ENCODE data around the gene LIMS4. TPM values are rescaled to one million over a fixed set of nuclear protein-coding genes. Genes with fewer than 3 reads are reported as not detected.
A peak's percentile ranks its signal among the peaks of the same experiment; 100 is the strongest.
"Not testable (repeated sequence)": the region's sequence is repeated elsewhere in the genome, so short reads cannot be mapped to it uniquely, and the experiment has no call there.

The LIMS4 gene
- total RNA-seq, 1 experiment from 2014 or later, result 1.4 TPM

- BruUV-seq (replicated peaks); H4K20me1 ChIP-seq (ENCODE audit: insufficient read depth); DNase-seq; H3F3A ChIP-seq (ENCODE audit: insufficient read depth, low read depth); CTCF ChIA-PET; intact Hi-C loops (cut with micrococcal nuclease; ENCODE audit: unreplicated experiment); H3K4me3 ChIP-seq; H3K27ac ChIP-seq; H3K4me1 ChIP-seq (replicated peaks; ENCODE audit: insufficient read depth); H3K79me2 ChIP-seq (ENCODE audit: low read depth); H3K9me3 ChIP-seq (ENCODE audit: insufficient read depth, low read depth); H3K36me3 ChIP-seq (ENCODE audit: low read depth); H3K9me2 ChIP-seq (ENCODE audit: insufficient read depth); POLR2A ChIA-PET (ENCODE audit: unreplicated experiment); H2AFZ ChIP-seq; H3K4me2 ChIP-seq; H3K27me3 ChIP-seq (ENCODE audit: insufficient read depth, low read depth): not testable (repeated sequence)
These were observed 10.2 kb downstream of the LIMS4 start for GRCh38 chr2:110462458-110462857.

DNA sequence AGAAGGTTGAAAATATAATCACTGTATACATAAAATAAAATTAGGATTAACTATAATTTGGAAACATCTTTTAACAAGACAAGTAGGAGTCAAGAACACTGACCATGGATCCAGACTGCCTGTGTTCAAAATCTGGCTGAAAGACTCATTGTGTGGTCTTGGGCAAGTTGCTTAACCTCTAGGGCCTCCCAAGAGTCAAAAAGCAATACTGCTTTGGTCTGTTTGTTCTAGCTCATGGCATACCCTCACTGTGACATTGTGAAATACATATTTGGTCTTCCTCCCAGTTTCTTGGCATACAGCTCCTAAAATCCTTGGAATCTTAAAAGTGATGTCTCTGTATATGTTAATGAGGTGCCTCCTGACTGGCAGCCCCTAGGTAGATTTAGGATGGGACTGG lies 12.3 kb downstream of the LIMS4 start:
- CTCF ChIA-PET, result not testable (repeated sequence)

DNA sequence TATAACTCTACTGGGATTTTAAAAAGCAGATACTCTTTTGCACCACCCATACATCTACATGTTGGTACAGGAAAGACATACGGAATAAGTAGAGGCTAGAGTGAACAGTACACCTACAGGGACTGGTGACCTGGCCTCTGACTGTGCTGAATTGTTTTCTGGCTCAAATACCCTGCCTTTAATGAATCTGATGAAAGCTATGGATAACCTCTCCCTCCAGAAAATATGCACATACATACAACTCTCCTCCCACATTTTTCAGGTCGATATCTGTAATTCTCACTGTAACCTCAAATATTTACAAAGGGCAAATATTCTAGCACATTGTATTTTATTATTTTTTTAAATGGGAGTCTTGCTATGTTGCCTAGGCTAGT lies 15.4 kb downstream of the LIMS4 start:
- H3F3A ChIP-seq (ENCODE audit: insufficient read depth, low read depth); H3K9me2 ChIP-seq (ENCODE audit: insufficient read depth); POLR2A ChIA-PET (ENCODE audit: unreplicated experiment); H3K36me3 ChIP-seq (ENCODE audit: low read depth); H2AFZ ChIP-seq; H3K9me3 ChIP-seq (ENCODE audit: insufficient read depth, low read depth); BruUV-seq (replicated peaks); intact Hi-C loops (cut with micrococcal nuclease; ENCODE audit: unreplicated experiment); H3K27ac ChIP-seq; H3K27me3 ChIP-seq (ENCODE audit: insufficient read depth, low read depth); H3K4me3 ChIP-seq; DNase-seq; H3K4me2 ChIP-seq; CTCF ChIA-PET; H4K20me1 ChIP-seq (ENCODE audit: insufficient read depth); H3K79me2 ChIP-seq (ENCODE audit: low read depth); H3K4me1 ChIP-seq (replicated peaks; ENCODE audit: insufficient read depth): not testable (repeated sequence)

More for the DNA sequence above, 12.3 kb downstream of the LIMS4 start:
- H3K36me3 ChIP-seq (ENCODE audit: low read depth); H2AFZ ChIP-seq; H3K4me3 ChIP-seq; H3K9me3 ChIP-seq (ENCODE audit: insufficient read depth, low read depth); H3K27ac ChIP-seq; BruUV-seq (replicated peaks); H3K4me1 ChIP-seq (replicated peaks; ENCODE audit: insufficient read depth); H3F3A ChIP-seq (ENCODE audit: insufficient read depth, low read depth); DNase-seq; H3K79me2 ChIP-seq (ENCODE audit: low read depth); POLR2A ChIA-PET (ENCODE audit: unreplicated experiment); H3K9me2 ChIP-seq (ENCODE audit: insufficient read depth); intact Hi-C loops (cut with micrococcal nuclease; ENCODE audit: unreplicated experiment); H3K27me3 ChIP-seq (ENCODE audit: insufficient read depth, low read depth); H4K20me1 ChIP-seq (ENCODE audit: insufficient read depth); H3K4me2 ChIP-seq: not testable (repeated sequence)

DNA sequence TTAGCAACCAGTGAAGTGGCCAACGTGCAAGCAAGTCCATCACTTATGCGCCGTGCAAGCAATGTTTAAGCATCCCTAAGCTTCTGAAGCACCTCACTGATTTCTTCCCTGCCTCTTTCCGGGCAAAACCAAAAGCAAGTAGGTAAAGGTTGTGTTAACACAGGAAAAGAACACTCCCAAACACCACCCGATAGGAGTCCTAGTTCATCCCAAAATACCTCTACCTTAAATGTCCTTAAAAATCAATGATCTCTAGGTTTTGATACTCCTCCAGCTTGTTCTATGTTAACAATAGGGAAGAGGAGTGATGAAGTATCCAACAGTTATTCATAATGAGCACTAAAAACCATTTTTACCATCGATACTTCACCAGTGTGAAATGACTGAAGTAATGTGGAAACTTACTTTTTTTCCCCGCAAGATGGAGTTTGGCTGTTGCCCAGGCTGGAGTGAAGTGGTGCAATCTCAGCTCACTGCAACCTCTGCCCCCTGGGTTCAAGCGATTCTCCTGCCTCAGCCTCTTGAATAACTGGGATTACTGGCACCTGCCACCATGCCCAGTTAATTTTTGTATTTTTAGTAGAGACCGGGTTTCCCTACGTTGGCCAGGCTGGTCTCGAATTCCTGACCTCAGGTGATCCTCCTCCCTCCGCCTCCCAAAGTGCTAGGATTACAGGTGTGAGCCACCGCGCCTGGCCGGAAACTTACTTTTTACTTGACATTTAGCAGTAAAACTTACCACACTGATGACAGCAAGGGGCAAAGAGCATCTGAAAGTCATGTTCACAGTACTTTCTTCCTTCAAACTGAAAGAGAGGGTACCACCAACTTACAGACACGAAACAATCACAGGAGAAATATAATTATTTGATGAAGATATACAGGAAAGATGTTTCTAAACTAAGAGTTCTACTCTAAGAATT lies 16.1 kb downstream of the LIMS4 start:
- BruUV-seq (replicated peaks), result not testable (repeated sequence)

DNA sequence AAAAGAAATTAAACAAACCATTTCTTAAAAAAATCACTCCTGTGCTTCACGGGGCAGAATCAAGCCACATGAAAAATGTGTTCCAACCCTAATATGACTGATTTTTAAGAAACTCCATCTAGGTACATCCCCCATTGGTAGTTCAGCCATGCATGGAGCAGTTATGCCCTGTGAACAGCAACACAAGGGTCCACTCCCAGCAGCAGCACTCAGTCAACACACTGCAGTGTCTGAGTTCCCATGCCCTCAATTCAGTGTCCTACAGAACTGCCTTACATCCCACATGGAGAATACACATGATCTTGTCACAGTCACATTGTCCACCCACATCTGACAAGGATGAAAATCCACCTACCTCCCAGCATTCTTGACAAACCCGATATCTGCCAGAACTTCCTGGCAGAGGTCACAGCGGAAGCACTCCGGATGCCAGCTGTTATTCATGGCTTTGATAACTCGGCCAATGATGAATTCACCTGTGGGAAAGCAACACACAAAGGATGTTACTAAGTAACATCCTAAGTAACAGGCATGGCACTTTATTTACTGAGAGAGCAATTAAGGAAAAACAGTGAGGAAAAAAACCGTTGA lies 17.4 kb downstream of the LIMS4 start:
- intact Hi-C loops (cut with micrococcal nuclease; ENCODE audit: unreplicated experiment); CTCF ChIA-PET: not testable (repeated sequence)

More for the DNA sequence above, 16.1 kb downstream of the LIMS4 start:
- H3K4me2 ChIP-seq; DNase-seq; H3K79me2 ChIP-seq (ENCODE audit: low read depth); H2AFZ ChIP-seq; H3K9me2 ChIP-seq (ENCODE audit: insufficient read depth); intact Hi-C loops (cut with micrococcal nuclease; ENCODE audit: unreplicated experiment); H3K27ac ChIP-seq; H3K9me3 ChIP-seq (ENCODE audit: insufficient read depth, low read depth); H3F3A ChIP-seq (ENCODE audit: insufficient read depth, low read depth); CTCF ChIA-PET; POLR2A ChIA-PET (ENCODE audit: unreplicated experiment); H3K4me1 ChIP-seq (replicated peaks; ENCODE audit: insufficient read depth); H3K27me3 ChIP-seq (ENCODE audit: insufficient read depth, low read depth); H3K36me3 ChIP-seq (ENCODE audit: low read depth); H4K20me1 ChIP-seq (ENCODE audit: insufficient read depth); H3K4me3 ChIP-seq: not testable (repeated sequence)

DNA sequence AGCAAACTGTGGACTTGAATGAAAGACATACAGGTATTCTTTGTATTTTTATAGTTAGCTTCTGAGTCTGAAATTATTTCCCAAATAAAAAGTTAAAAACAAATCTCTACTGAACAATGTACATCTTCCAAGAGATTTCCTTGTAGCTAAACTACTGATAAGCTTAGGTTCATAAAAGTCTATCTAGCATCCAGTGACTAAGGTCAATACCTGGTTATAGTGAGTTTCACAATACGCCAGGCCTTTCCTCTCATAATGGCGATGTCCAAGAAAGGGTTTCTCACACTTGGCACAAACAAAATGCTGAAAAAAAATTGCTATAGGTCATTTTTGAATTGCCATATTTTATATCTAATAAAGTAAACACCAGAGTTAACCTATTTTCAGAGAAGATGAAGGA lies 21.7 kb downstream of the LIMS4 start:
- H3K27me3 ChIP-seq (ENCODE audit: insufficient read depth, low read depth); H3K4me1 ChIP-seq (replicated peaks; ENCODE audit: insufficient read depth); POLR2A ChIA-PET (ENCODE audit: unreplicated experiment); CTCF ChIA-PET; H3K4me3 ChIP-seq; intact Hi-C loops (cut with micrococcal nuclease; ENCODE audit: unreplicated experiment); H3K9me2 ChIP-seq (ENCODE audit: insufficient read depth); H3F3A ChIP-seq (ENCODE audit: insufficient read depth, low read depth); H4K20me1 ChIP-seq (ENCODE audit: insufficient read depth); H3K36me3 ChIP-seq (ENCODE audit: low read depth); H2AFZ ChIP-seq; H3K4me2 ChIP-seq; H3K79me2 ChIP-seq (ENCODE audit: low read depth); H3K27ac ChIP-seq; BruUV-seq (replicated peaks); H3K9me3 ChIP-seq (ENCODE audit: insufficient read depth, low read depth); DNase-seq: not testable (repeated sequence)

More for the DNA sequence above, 17.4 kb downstream of the LIMS4 start:
- H4K20me1 ChIP-seq (ENCODE audit: insufficient read depth); H3K9me3 ChIP-seq (ENCODE audit: insufficient read depth, low read depth); H3F3A ChIP-seq (ENCODE audit: insufficient read depth, low read depth); H3K4me3 ChIP-seq; H3K27ac ChIP-seq; H3K4me1 ChIP-seq (replicated peaks; ENCODE audit: insufficient read depth); BruUV-seq (replicated peaks); H3K79me2 ChIP-seq (ENCODE audit: low read depth); H3K27me3 ChIP-seq (ENCODE audit: insufficient read depth, low read depth); DNase-seq; H3K9me2 ChIP-seq (ENCODE audit: insufficient read depth); H3K4me2 ChIP-seq; H3K36me3 ChIP-seq (ENCODE audit: low read depth); POLR2A ChIA-PET (ENCODE audit: unreplicated experiment); H2AFZ ChIP-seq: not testable (repeated sequence)

DNA sequence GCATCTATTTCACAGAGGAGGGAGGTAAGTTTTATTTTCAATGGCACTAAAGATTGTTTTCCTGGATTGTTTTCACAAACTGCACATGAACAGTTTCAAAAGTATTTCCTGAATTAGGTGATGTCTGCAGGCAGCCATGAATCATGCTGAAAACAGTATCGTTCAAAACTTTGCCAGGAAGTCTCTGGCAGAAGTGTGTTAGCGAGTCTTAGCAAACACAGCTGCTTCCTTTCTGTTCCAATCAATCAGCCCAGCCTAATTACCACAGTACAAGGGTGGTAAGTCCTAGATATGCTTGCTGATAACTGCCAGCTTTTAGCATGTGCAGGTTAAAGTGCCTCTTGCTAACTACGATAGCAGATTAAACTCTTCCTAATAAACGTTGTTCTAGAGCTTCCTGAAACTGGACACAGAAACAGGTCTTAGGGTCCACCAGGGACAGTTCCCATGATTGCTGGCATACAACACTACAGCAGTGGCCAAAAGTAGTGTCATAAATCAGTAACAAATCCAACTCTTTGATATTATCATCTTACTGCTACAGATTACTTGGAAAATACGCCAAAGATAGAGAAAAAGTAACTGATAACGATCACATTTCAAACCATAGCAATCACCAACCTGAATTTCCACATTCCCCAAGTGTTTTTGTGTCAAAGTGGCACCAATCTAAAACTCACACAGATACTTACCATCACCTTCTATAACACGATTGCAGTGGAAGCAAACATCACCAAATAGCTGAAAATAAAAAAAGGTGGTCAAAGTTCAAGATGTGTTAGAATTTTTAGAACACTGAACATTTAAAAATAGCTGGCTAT lies 23.3 kb downstream of the LIMS4 start:
- CTCF ChIA-PET; H3K4me2 ChIP-seq; POLR2A ChIA-PET (ENCODE audit: unreplicated experiment); H2AFZ ChIP-seq; H3K9me2 ChIP-seq (ENCODE audit: insufficient read depth); H3K9me3 ChIP-seq (ENCODE audit: insufficient read depth, low read depth); H3K4me3 ChIP-seq; H4K20me1 ChIP-seq (ENCODE audit: insufficient read depth); H3K27ac ChIP-seq; H3K4me1 ChIP-seq (replicated peaks; ENCODE audit: insufficient read depth); H3K36me3 ChIP-seq (ENCODE audit: low read depth); intact Hi-C loops (cut with micrococcal nuclease; ENCODE audit: unreplicated experiment); H3K27me3 ChIP-seq (ENCODE audit: insufficient read depth, low read depth); H3K79me2 ChIP-seq (ENCODE audit: low read depth); DNase-seq; H3F3A ChIP-seq (ENCODE audit: insufficient read depth, low read depth): not testable (repeated sequence)
- TSS peak; percentile 70 for BruUV-seq (replicated peaks)

Measured in PC-9 (cell line).